Iris pigment epithelial cell (primary cell): Measurements from ENCODE around the gene PAXX.

Source experiments
- DNase-seq: peaks from one replicate; pipeline ENCODE4 v3.0.0-alpha.2; 2011; ENCODE audit warnings: low read depth

PAXX gene

DNA sequence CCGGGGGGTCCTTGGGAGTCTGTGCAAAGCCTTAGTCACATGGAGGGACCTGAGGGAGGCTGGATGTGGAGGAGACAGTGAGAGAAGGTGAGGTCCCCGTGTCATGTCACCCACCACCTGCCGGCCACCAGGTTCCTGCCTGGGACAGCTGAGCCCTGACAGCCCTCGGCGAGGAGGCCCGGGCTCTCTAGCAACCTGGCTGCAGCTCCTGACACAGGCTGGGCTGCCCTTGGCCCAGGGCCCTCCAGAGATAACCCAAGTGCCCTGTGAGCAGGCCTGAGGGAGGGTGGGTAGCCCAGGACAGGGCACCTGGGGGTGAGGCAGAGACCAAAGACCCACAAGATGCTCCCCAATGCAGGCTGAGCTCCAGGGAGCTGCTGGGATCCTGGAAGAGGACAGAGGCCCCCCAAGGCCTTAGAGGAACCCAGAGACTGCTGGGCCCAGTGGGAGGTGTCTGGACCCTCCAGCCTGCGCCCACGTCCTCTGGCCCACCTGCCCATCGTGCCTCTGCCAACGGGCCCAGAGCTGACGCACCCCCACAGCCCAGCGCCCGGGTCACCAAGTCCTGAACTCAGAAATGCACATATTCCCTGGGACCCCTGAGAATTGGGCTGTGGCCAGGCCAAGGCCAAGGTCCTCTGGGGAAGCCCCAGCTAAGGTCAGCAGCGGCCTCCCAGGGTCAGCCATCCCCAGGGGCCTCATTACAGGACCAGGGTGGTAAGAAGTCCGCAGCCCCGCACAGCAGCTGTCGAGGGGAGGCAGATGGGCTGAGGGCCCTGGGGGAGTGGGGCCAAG, 23.7 kb upstream of the PAXX start:
- no peak for DNase-seq

DNA sequence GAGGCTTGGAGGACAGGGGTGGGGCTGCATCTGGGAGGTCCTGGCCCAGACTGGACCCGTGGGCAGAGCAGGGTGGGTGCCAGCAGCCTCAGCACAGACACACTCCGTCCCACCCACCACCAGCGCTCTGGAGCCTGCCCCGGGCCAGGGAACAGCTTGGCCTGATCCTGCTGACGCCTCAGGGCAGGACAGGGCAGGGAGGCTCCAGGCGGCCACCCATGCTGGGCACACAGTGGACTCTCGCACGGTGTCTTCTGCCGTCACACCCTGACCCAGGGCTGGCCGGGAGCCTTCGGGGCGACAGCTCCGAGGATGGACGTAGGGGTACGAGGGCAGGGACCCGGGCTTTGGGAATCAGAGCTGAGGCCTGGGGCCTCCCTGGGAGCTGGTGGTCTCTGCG, 23.1 kb upstream of the PAXX start:
- no peak for DNase-seq

DNA sequence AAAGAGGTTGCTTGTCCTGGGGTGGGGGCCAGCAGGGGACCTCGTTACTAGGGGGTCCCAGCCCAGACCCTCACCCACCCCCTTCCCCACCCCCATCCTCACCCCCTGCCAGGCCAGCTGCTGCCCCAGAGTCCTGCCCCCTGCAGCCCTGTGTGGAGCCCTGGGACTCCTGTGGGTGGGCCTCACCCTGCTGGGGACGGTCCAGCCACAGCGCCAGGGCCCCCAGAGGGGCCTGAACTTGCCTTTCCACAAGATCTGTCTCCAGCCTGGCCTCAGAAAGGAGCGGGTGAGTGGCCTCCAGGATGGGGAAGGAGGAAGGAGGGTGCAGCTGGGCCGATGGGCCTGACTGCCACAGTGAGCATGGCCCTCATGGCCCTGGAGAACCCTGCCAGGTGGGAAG, 22.4 kb upstream of the PAXX start:
- no peak for DNase-seq

DNA sequence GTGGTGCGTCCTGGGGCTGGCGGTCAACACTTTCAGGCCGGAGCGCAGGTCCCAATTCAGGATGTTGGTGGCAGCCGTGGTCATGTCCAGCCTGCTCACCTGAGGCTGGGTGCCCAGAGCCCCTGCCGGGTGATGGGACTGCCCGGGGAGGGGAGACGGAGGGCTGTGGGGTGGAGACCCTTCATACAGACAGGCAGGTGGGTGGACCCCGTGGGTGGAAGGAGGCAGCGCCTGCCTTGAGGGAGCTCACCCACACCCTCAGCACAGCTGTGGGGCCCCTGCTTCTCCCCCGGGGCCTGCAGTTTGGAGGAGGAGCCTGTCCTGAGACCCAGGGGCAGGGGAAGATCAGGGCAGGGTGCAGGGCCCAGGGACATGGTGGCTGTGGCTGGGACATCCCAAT, 21.9 kb upstream of the PAXX start:
- no peak for DNase-seq

DNA sequence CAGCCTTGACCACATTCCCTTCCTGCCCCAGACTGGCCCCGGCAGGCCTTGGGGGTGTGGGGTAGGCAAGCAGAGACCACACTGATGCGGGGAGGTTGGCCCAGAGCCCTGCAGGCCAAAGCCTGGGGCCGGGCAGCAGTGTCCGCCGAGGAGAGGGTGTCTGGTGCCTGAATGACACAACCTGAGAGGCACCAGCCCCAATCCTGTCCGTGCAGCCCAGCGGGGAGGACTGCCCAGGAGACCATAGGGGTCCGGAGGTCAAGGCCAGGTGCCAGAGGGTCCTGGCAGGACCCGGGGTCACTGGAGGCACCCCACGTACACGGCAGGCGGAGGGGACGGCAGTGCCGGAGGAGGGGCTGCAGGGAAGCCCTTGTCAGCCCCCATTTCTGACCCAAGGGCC, 20.5 kb upstream of the PAXX start:
- DNase-seq = no peak

DNA sequence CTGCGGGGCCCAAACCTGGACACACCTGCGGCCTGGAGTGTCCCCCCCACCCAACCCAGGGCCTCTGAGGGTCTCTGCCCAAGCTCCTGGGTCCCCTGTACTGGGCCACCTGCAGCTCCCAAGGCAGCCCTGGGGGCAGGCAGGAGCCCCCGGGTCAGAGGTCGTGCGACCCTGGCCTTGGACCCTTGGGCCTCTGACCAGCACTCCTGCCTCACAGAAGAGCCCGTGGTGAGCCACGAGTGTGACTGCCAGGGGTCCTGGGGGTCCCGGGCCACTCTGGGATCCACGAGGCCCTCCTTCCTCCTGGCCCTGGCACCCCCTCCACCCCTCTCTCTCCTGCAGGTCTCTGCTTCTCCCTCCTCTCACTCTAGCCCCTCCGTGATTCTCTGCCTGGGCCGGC, 19.9 kb upstream of the PAXX start:
- no peak for DNase-seq

DNA sequence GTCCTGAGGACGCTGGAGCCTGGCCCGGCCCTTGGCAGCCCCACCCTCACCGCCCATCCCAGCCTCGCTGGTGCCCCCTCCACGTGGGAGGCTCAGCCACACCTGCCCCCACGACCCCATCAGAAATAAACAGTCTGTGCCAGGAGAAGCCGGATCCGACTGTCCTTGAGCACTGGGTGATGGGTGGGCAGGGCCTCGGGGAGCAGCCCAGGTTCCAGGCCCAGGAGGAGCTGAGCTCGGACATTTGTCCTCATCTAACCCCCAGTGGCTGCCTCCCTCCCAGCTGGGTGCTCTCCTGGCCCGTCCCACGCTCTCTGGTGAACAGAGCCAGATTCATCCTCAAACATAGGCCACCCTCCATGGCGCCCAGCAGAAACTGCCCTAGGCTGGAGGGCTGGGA, 19.5 kb upstream of the PAXX start:
- no peak for DNase-seq

DNA sequence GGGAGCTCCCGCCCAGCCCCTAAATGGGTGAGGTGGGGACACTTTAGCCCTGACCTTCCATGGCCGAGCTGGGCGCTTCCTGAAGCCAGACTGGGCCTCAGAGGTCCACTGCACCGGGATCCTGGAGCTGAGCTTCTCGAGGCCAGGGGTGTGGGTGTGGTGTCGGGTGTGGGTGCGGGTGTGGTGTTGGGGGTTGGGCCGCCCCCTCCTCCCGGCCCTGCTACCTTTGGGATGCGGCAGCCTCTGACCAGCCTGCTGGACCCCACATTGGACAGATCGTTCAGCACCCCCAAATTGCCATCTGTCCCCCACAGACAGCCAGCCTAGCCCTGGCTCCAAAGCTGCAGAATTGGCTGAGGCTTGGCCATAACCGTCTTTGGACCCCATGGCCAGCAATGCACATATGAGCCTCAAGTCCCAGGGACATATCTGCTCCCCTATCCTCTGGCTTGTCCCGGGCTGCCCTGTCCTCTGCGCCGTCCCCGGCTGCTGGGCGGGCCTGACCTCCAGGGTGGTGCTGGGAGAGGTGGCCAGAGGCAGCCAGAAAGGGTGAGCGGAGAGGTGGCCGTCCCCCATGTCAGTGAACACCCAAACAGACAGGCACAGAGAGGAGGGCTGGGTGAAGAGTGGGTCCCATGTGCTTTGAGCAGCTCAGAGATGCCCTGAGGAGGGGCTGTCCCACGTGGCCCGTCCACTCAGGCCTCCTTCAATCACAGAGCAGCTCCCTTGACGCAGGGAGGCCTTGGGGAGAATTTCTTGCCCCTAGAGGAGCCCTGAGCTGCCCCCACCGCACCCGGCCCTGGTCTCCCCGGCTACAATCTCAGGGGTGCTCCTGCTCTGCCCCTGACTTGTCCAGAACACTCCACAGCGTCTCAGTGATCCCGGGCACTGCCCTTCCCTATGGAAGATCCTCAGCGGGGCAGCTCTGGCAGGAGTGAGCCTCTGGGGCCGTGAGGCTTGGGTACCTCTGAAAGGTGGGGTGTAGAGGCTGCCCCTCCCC, 18.3 kb upstream of the PAXX start:
- no peak for DNase-seq

DNA sequence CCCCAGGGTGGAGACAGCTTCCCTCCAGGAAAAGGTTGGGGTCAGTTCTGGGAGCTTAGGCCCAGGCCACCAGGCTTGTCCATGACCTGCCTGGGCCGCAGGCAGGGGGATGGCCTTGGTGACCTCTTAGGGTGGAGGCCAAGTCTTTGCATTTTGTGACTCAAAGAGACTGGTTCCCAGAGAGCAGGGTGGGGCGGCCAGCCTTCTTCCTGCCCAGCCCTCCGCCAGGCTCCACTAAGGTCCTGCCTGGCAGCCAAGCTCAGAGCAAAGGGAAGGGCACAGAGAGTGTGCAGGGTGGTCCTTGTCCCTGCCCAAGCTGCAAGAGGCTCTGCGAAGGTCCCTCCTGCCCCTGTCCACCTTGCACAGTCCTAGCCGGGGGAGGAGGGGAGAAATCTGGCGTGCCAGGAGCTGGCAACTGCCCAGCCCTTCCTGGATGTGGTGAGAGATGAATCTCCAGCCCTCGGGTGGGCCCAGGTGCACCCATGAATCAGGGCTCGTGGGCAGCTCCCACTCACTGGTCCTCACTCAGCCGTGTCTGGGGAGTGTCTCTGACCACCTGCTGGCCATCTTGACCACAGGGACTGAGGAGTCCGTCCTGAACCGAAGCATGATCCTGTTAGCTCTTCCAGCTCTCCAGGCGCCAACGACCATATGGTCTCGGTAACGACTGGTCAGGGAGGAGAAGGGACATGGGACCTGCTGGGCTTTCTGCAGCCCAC, 17.2 kb upstream of the PAXX start:
- no peak for DNase-seq

DNA sequence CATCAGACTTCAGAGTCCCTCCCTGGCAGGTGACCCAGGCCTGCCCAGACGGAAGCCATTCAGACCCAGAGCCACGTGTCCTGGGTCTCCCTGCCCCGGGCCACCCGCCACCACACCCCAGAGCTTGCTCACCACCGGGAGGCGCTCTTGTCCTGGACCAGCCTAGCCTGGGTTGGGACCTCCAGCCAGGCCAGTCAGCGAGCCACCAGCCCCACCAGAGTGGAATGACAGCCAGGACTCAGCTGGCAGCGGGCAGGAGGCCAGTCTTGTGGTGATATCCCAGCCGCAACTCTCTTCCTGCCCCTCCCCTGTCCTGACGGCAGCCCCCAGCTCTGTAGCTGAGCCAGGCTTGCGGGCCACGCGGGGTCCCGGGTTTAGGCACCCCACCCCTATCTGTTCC, 16.6 kb upstream of the PAXX start:
- no peak for DNase-seq

DNA sequence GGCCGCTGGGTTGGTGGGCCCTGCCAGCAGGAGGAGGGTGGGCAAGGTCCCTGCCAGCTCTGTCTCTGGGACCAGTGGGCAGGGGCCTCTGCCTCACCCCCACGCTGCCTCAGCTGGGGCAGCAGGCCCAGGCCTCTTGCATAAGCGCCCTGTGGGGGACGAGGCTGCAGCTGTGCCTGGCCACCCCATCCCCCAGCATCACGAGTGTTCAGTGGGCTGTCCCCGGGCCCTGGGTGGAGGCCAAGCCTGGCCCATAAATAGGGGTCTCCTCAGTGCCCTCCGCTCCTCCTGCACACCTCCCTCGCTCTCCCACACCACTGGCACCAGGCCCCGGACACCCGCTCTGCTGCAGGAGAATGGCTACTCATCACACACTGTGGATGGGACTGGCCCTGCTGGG, 15.0 kb upstream of the PAXX start, which contains the start of gene PTGDS:
Gene PTGDS, plus strand, starts transcription at position 282 of the 400 bp plus-strand sequence. Its CDS starts 75 bp downstream, at position 357.
- DNase-seq = peak; percentile 32

DNA sequence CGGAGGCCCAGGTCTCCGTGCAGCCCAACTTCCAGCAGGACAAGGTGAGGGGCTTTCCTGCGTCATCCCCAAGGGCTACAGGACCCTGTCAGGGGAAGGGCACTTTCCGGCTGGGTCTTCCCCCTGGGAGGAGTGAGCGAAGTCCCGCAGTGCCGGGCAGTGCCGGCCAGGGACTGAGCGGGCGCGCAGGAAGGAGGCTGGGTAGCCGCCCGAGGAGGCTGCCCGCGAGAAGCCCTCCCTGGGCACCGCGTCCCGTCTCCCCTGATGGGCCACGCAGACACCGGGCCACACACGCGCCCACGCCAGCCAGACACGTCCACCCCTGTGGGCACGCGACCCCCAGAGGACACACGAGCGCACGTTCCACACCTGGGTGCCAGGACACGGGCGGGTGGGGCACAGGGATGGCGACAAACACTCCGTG, 14.6 kb upstream of the PAXX start:
- DNase-seq = no peak

DNA sequence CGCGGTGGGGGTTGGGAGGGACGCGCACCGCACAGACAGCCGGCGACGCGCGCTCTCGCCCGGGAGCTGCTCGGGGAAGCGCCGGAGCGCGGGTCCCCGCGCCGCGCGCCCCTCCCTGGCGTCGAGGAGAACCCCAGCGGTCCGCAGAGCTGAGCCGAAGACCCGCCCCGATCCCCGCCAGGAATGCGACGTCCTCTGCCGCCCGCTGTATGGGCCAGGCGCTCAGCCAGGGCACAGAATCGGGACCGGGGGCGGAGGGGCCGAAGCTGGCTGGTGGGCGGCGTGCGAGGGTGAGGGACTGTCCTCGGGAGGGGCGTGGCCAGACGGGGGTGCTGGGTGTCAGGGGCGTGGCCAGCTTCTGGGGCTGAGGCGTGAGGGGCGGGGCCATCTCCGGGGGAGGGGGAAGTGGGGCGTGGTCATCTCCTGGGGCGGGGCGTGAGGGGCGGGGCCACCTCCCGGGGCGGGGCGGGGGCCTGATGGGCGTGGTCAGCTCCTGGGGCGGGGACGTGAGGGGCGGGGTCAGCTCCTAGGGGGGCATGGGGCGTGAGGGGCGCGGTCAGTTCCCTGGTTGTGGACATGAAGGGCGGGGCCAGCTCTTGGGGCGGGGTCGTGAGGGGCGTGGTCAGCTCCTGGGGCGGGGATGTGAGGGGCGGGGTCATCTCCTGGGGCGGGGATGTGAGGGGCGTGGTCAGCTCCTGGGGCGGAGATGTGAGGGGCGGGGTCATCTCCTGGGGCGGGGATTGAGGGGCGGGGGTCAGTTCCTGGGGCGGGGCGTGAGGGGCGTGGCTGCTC, 14.0 kb upstream of the PAXX start:
- DNase-seq = peak; percentile 61

DNA sequence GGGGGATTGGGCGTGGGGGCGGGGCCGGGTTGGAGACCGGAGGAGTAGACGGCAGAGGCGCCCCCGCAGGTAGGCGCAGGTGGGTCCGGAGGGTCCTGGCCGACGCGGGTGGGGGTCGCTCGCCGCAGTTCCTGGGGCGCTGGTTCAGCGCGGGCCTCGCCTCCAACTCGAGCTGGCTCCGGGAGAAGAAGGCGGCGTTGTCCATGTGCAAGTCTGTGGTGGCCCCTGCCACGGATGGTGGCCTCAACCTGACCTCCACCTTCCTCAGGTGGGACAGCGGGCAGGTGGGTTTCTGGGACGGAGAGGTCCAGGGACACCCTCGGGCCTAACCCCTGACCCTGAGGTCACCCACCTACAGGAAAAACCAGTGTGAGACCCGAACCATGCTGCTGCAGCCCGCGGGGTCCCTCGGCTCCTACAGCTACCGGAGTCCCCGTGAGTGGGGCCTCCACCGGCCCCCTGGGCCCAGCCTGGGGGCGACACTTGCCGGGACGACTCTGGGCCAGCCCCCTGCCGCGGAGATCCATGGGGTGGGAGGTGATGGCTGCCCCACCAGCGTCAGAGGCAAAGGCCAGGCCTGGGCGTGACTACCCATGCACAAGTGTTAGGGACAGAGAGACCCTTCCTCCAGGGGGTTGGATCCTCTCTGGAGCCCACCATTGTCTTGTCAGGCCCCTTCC, 13.2 kb upstream of the PAXX start:
- no peak for DNase-seq

DNA sequence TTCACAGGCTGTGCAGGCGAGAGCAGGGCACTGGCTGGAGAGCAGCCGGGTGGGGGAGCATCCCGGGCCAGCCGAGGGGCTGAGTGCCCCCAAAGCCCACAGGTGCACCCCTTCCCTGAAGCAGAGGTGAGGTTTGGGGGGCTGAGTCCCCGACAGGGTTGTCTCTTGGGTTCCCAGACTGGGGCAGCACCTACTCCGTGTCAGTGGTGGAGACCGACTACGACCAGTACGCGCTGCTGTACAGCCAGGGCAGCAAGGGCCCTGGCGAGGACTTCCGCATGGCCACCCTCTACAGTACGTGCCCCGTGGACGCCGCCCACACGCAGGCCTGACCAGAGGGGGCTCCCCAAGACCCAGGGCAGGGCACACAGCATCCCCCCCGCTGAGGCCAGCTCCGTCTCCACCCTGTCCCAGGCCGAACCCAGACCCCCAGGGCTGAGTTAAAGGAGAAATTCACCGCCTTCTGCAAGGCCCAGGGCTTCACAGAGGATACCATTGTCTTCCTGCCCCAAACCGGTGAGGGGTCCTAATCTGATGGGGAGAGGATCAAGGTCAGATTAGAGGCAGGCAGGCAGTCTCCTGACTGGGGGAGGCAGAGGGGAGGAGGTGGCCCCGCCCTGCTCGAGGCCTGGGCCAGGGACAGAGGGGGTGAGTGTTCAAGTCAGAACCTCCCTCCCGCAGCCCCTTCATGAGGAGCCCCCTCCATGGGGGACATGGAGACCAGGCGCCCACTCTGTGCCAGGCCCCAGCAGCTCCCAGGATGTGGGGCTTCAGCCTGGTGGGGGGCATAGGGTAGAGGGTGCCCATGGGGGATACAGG, 12.2 kb upstream of the PAXX start:
- DNase-seq = no peak

DNA sequence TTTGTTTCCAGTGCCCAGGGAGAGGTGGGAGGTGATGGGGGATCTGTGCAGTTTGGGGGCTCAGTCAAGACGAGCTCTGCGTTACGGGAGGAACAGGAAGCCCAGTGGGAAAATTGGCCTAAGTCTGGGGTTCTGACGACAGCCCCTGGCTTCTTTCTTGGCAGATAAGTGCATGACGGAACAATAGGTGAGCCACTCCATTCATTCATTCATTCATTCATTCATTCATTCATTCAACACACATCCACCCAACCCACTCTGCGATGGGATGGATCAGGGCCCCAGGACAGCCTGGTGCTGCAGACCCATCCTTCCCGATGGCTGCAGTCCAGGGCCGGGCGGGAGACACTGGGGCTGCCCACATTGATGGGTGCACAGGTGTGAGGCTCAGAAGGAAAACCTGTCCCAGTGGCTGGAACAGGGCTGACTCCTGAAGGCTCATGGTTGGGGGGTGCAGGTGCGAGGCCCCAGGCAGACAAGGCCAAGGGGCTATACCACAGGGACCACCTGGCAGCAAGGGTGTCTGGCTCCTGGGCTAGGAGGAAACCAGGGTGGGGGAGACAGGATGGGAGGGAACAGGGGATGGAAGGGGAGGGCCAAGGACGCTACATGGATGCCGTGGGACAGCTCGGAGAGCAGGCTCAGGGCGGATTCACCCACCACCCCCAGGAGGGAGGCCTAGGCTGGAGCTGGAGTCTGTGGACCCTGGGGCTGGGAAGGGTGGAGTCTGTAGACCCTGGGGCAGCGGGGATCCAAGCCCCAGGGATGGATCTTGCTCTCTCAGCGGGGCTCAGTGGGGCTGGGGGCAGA, 11.3 kb upstream of the PAXX start:
- DNase-seq = no peak

DNA sequence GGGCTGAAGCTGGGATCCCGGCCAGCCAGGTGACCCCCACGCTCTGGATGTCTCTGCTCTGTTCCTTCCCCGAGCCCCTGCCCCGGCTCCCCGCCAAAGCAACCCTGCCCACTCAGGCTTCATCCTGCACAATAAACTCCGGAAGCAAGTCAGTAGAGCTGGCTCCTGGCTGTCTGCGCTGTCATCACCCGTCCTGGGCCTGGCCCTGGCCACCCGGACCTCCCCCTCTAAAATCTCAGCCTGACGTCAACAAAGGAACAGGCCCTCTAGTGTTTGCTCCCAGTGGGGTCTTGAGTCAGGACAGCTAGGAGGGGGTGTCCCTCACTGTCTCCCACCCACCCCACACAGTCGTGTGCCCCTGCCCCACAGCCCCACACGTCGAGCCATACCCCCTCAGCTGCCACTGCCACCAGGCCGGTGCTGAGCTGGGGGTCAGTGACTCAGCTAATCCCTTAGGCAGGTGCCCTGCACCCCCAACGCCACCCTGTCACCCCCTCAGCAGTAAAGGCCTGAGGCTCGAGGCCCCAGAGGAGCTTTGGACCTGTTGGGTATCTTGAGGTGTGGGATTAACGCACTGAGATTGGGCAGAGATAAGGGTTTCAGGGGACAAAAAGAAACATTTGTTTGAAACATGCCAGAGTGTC, 10.5 kb upstream of the PAXX start:
- no peak for DNase-seq

DNA sequence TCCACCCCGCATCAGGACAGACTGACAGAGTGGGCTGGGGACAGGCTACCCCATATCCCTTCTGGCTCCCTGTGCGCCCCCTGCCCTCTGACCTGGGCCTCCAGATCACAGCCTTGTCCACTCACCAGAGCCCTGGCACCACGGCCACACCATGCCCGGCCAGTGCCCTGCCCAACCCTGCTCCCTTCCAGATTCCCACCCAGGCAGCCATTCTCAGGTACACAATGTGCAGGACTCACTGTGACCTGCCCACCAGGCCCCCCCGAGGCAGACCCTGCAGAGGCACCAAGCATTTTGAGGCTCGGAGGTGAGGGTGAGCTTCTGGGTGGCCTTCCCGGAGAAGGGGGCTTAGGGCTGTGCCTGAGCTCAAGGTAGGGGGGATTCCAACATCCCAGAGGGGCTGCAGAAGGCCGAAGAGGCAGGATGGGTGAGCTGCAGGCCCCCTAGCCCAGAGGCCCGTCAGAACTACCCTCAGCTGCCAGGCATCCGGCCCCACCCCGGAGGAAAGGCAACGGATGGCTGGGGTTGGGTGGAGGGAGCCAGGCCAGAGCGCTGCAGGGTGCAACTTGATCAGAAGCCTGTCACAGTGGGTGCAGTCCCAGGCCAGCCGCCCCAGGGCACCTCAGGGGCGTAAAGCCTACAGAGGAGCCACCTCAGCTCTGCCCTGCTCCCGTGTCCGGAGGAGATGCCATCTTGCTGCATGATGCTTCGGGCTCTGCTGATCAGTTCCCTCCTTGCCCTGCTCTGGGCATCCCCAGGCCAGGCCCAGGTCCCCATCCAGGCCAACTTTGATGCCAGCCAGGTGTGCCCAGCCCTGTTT, 9.8 kb upstream of the PAXX start, which contains the start of gene LCNL1:
Gene LCNL1, plus strand, starts transcription at position 762 of the 820 bp plus-strand sequence. CDS start 594 bp downstream, outside the sequence.
- DNase-seq = no peak
